ENCODE measurements around the gene CD59. TPM values are rescaled to one million over a fixed set of nuclear protein-coding genes. Genes with fewer than 3 reads are reported as not detected.
"Not testable (repeated sequence)": the region's sequence is repeated elsewhere in the genome, so short reads cannot be mapped to it uniquely, and the experiment has no call there.

The CD59 gene
- total RNA-seq, 1 experiment from 2014 or later, result 15.2 TPM

DNA sequence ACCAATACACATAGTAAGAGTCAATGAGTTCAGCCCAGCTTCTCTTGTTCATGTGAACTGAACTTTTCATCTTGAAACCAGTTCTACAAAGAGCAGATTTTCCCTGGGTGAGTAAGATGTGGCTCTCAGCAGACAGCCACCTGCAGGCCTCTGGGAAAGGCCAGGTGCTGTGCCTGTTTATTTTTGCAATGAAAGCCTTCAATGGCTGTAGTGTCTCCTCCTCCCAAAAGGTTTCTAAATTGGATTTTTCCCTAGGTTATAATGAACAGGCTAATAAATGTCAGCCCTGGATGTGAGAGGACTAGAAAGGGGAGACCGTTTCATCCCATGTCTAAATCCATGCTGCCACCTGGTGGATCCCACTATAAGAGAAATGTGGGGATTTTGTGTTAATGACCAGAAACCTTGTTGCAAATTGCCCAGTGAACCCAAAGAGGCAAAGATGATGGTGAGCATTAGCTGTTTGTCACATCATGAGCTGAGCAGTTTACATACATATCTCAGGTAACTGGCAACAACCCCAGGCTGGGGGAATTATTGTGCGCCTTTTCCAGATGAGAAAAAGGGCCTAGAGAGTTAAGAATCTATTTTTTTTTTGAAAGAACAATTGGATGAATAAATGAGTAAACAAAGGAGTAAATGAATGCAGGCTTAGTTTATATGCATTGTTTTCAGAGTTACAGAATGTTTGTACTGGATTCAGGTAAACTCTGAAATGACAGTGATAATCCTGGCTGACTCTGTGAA, 48.3 kb downstream of the CD59 start:
- DNase-seq, result peak; percentile 77
- no peaks in the 10 kb centered on the region for H3K36me3 ChIP-seq (replicated peaks; ENCODE audit: control insufficient read depth, insufficient read depth, low read length)
- H3K4me3 ChIP-seq (ENCODE audit: insufficient read depth, low read depth, low read length), result no peak overlapping the region
- no peaks in the 10 kb centered on the region for H3K27me3 ChIP-seq (ENCODE audit: control insufficient read depth, insufficient read depth, low read length)

DNA sequence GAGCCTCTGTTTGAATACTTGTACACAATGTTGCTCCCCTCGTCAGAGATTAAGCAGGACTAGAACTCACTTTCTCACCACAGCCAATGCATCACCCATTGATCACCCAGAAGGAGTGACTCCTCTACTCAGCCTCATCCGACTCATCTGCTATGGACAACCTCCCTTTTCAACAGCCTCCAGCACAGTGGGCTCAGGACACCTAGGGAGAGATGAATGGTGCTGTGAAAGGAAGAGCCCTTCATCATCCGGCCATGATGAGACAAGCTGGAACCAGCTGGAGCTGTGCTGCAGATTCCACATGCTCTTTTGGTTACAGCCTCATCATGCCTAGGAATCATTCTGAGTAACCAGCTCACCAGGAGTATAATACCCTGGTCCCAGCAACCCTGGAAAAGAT, 51.1 kb downstream of the CD59 start:
- H3K4me3 ChIP-seq (ENCODE audit: insufficient read depth, low read depth, low read length), result no peak overlapping the region
- no peaks in the 10 kb centered on the region for H3K36me3 ChIP-seq (replicated peaks; ENCODE audit: control insufficient read depth, insufficient read depth, low read length)
- DNase-seq, result no peak
- no peaks in the 10 kb centered on the region for H3K27me3 ChIP-seq (ENCODE audit: control insufficient read depth, insufficient read depth, low read length)

DNA sequence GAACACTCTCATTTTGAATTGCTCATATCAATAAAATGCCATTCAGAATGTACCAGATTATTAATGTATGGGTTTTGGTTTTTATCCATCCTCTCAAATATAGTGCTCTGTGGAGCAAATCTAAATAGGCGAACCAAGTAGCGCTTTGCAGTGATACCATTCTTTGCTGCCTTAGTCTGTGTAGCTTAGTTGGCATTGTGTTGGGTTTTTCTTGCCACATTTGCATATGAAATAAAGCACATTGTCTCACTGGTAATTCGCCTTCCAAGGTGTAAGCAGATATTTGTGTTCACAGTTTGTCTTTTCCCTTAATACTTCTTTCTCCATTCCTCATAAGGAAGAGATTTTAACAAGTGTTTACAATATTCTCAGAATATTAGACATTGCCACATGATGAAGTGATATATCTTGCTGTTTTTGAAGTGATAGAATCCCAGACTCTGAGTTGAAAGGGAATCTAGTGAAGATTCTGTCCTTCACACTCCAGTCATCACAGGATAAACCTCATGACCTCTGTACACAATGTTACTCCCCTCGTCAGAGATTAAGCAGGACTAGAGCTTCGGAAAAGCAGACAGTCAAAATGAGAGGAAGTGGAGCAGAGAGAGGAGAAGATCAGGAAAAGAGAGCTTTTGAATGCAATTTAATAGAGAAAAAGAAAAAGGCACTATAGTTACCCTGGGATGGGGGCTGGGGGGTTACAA, 52.1 kb downstream of the CD59 start:
- DNase-seq, result no peak

DNA sequence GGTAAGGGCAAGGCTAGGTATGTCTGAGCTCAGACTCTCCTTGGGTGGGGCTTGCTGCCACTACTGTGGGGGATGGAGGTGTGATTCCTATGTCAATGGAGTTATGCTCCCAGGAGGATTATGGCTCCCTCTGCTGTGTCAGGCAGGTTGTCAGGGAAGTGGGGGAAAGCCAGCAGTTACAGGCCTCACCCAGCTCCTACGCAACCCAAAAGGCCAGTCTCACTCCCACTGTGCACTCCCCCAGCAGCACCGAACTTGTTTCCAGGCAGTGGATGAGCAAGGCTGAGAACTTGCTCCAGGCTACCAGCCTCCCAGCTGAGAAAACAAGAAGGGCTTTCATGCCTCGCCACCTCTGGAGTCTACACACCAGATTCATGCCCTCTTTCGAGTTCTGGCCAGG, 53.8 kb downstream of the CD59 start:
- no peak for DNase-seq
- Histone ChIP-seq H3K27me3 (ENCODE audit: control insufficient read depth, insufficient read depth, low read length) (no peaks in the 10 kb centered on the region), H3K4me3 (ENCODE audit: insufficient read depth, low read depth, low read length) (no peak overlapping the region), H3K36me3 (replicated peaks; ENCODE audit: control insufficient read depth, insufficient read depth, low read length) (no peaks in the 10 kb centered on the region)

More for the DNA sequence above, 52.1 kb downstream of the CD59 start:
- H3K36me3 ChIP-seq (replicated peaks; ENCODE audit: control insufficient read depth, insufficient read depth, low read length), result no peaks in the 10 kb centered on the region
- no peaks in the 10 kb centered on the region for H3K27me3 ChIP-seq (ENCODE audit: control insufficient read depth, insufficient read depth, low read length)
- H3K4me3 ChIP-seq (ENCODE audit: insufficient read depth, low read depth, low read length), result no peak overlapping the region

DNA sequence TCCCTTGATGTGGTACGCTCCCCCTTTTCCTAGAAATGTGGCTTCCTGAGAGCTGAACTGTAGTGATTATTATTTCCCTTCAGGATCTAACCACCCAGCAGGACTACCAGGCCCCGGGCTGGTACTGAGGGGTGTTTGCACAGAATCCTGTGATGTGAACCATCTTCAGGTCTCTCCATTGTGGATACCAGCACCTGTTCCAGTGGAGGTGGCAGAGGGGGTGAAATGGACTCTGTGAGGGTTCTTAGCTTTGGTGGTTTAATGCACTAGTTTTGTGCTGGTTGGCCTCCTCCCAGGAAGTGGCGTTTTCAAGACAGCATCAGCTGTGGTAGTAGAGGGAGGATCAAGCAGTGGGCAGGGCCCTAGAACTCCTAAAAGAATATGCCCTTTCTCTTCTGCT, 54.2 kb downstream of the CD59 start:
- Histone ChIP-seq H3K27me3 (ENCODE audit: control insufficient read depth, insufficient read depth, low read length) (no peaks in the 10 kb centered on the region), H3K4me3 (ENCODE audit: insufficient read depth, low read depth, low read length) (no peak overlapping the region), H3K36me3 (replicated peaks; ENCODE audit: control insufficient read depth, insufficient read depth, low read length) (no peaks in the 10 kb centered on the region)
- no peak for DNase-seq

DNA sequence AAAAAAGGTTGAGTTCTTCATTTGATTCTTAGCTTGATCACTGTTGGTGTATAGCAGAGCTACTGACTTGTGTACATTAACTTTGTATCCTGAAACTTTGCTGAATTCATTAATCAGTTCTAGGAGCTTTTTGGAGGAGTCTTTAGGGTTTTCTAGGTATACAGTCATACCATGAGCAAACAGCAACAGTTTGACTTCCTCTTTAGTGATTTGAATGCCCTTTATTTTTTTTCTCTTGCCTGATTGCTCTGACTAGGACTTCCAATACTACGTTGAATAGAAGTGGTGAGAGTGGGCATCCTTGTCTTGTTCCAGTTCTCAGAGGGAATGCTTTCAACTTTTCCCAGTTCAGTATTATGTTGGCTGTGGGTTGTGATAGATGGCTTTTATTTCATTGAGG, 57.6 kb downstream of the CD59 start:
- not testable (repeated sequence) for DNase-seq

DNA sequence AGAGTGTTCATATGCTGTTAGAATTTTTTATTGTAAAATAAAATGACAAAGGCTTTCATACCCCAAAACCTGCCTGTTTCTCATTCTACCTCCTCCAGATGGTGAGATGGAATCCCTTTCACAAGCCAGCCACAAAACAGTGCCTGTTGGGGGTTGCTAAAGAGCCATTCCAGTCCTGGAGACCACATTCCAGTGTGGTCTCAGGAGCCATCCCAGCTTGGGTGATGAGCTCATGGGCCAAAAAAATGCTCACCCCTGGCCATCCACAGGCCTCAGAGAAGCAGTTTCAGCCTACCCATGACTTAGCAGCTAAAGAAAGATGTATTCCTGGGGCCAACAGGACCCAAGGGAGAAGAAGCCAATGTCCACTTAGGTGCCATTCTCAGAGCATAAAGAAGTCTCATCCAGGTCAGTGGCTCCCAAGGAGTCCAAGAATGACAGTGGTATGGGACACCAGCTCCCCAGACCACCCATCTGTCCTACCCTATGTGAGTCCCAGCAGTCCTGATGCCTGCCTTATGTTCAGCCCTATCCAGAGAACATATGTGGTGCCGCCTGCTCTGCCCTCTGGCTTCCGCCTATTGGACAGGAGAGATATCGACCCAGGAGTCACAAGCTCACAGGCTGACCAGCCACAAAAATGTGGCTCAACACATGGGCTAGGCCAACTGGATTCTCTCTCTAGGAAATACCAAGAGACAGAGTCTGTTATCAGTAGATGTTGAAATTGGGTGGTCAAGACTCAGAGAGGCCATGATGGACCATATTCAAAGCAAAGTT, 62.0 kb downstream of the CD59 start:
- no peak for DNase-seq
- no peaks in the 10 kb centered on the region for H3K36me3 ChIP-seq (replicated peaks; ENCODE audit: control insufficient read depth, insufficient read depth, low read length)
- no peak overlapping the region for H3K4me3 ChIP-seq (ENCODE audit: insufficient read depth, low read depth, low read length)
- H3K27me3 ChIP-seq (ENCODE audit: control insufficient read depth, insufficient read depth, low read length), result no peaks in the 10 kb centered on the region

More for the DNA sequence above, 57.6 kb downstream of the CD59 start:
- not testable (repeated sequence) for H3K4me3 ChIP-seq (ENCODE audit: insufficient read depth, low read depth, low read length); H3K36me3 ChIP-seq (replicated peaks; ENCODE audit: control insufficient read depth, insufficient read depth, low read length); H3K27me3 ChIP-seq (ENCODE audit: control insufficient read depth, insufficient read depth, low read length)

DNA sequence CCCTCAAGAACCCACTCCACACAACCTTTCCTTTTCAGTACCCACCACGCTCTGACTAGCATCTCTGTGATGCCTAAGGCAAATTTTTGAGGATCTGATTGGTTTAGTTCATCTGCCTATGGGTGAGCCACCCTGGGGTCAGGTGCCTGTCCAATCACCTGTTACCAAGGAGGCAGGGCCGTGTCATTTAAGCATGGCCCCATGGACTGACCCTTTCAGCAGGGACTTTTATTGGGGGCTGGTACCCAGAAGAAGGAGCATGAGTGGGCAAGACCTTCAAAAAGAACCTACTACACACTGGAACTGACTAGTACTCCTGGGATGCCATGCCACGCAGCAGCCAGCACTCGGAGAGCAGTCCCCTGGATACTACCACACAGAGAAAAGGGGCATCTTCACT, 64.0 kb downstream of the CD59 start:
- no peak for DNase-seq
- Histone ChIP-seq H3K4me3 (ENCODE audit: insufficient read depth, low read depth, low read length) (no peak overlapping the region), H3K27me3 (ENCODE audit: control insufficient read depth, insufficient read depth, low read length) (no peaks in the 10 kb centered on the region), H3K36me3 (replicated peaks; ENCODE audit: control insufficient read depth, insufficient read depth, low read length) (no peaks in the 10 kb centered on the region)

DNA sequence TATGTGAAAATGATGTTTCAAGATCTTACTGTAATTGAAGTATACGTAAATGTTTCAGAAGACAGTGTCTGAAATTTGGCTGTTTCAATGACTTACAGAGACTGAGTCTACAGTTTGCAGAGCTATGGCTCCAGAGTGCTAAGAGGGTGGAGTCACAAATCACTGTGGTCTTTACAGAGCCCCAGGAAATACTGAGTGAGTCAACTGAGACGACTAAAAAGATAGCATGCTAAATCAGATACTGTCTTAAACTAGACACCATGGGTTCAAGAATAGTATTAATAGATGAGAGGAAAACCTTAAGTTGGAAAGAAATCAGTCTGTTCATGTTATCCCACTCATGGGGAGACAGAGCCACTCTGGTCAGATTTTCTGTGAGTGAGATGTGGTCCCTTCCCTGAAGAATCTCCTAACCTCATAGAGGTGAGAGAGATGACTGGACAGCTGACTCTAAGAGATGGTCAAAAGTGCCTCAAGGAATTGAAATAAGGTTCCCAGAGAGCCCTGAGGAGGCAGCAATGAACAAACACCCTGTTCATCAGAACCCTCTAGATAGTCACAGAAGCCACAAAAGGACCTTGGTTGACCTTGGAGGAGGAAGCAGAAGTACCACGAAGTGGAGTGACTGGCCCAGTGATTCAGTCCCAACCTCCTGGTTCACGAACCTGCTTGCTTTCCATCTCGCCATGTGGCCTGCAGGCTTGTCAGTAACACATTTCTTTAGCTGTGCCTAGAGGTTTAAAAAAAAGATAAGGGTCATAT, 65.8 kb downstream of the CD59 start:
- Histone ChIP-seq H3K36me3 (replicated peaks; ENCODE audit: control insufficient read depth, insufficient read depth, low read length) (no peaks in the 10 kb centered on the region), H3K4me3 (ENCODE audit: insufficient read depth, low read depth, low read length) (no peak overlapping the region), H3K27me3 (ENCODE audit: control insufficient read depth, insufficient read depth, low read length) (no peaks in the 10 kb centered on the region)
- DNase-seq, result no peak

DNA sequence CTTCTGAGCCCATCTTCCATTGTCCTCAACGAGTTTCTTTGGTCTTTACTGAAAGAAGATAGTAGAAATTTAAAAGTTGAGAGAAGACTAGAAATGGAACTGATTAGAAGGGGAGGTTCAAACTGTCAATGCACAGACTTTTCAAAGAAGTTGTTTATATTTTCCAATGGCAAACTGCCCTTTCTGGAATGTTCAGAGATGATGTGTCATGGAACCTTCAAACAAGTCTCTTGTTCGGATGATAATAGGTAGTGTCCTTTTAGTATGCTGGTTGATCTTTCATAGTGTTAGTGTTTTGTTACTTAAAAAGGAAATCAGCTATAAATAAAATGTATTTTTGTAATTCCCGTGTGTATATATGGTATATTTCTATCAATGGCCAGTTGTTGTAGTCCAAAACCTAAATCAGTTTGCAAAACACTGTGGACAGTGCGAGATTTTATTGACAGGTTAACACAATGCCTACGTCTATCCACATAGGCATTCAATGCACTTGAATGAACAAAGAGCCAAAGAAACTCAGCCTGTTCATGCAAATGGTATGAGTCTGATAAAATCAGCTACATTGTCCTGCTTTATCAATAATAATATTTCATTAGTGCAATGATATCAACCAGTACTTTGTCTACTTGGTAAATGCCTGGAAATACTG, 66.5 kb downstream of the CD59 start:
- no peak for DNase-seq
- H3K4me3 ChIP-seq (ENCODE audit: insufficient read depth, low read depth, low read length), result no peak overlapping the region
- H3K36me3 ChIP-seq (replicated peaks; ENCODE audit: control insufficient read depth, insufficient read depth, low read length), result no peaks in the 10 kb centered on the region
- H3K27me3 ChIP-seq (ENCODE audit: control insufficient read depth, insufficient read depth, low read length), result no peaks in the 10 kb centered on the region

DNA sequence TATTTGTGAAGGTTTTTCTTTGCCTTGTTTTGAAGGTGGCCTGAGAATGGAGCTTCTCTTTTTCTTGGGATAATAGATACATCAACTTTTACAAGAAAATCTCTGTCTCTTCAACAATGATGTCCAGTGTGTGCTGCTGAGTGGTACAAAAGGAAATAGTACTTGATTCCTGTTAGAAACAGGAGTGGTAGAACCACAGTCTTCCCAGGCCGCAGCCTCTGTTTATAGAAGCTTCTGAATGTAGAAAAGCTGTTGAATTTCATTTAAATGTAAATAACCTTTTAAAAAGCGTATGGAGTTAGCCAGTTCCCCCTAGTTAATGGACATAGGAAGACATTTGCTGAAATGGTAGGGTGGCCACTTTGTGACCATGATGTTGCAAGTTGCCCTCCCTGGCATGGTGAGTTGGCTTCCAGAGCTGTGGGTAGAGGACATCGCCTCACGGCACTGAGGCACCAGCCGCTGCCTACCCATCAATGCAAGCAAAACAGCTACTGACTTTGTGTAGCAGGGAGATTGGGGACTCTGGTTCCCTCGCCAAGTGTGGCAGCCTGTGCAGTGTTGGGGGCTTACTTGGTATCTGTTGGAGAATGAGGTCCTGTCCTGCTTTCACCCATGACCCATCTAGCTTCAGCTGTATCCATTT, 67.1 kb downstream of the CD59 start:
- no peaks in the 10 kb centered on the region for H3K27me3 ChIP-seq (ENCODE audit: control insufficient read depth, insufficient read depth, low read length)
- DNase-seq, result no peak
- no peaks in the 10 kb centered on the region for H3K36me3 ChIP-seq (replicated peaks; ENCODE audit: control insufficient read depth, insufficient read depth, low read length)
- H3K4me3 ChIP-seq (ENCODE audit: insufficient read depth, low read depth, low read length), result no peak overlapping the region

DNA sequence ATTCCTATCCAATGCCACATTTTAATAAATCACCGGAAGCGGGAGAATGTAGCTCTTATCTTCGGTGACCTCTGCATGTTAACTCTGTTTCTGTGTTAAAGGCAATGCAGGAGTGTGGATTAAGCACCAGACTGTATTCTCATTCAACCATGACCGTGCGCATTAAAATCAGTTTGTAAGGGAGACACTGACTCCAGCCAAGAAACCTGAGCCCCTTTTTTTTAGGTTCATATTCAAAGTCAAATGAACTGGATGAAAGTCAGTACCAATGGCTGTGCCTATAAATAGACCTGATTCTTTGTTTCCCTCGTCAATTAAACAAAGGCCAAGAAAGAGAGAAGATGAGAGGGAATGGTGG, 67.8 kb downstream of the CD59 start:
- no peak for DNase-seq
- Histone ChIP-seq H3K27me3 (ENCODE audit: control insufficient read depth, insufficient read depth, low read length) (no peaks in the 10 kb centered on the region), H3K4me3 (ENCODE audit: insufficient read depth, low read depth, low read length) (no peak overlapping the region), H3K36me3 (replicated peaks; ENCODE audit: control insufficient read depth, insufficient read depth, low read length) (no peaks in the 10 kb centered on the region)

DNA sequence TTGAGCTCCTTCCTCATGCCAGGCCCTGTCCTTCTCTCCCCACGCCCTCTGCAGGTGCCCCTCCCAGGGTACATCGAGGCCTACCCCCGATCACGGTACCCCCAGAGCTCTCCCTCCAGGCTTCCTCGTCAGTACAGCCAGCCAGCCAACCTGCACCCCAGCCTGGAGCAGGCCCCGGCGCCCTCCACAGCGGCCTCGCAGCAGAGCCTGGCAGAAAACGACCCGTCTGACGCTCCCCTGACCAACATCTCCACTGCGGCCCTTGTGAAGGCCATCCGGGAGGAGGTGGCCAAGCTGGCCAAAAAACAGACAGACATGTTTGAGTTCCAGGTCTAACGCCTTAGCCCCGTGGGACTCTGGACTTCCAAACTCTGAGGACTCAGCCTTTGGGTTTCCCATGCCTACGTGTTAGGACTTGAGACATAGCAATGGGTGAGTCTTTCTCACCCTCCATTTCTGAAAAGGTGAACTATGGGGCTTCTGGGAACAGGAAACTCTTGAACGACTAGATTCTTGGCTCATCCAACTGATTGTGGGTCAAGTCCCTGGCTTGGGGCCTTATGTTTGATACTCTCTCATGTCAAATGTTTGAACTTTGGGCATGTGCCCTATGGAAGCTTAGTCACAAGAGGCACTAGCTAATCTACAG, 68.3 kb downstream of the CD59 start:
- Histone ChIP-seq H3K36me3 (replicated peaks; ENCODE audit: control insufficient read depth, insufficient read depth, low read length) (no peaks in the 10 kb centered on the region), H3K27me3 (ENCODE audit: control insufficient read depth, insufficient read depth, low read length) (no peaks in the 10 kb centered on the region), H3K4me3 (ENCODE audit: insufficient read depth, low read depth, low read length) (no peak overlapping the region)
- DNase-seq, result no peak
